ENCODE results near the gene ZDHHC14.

Gene ZDHHC14

DNA sequence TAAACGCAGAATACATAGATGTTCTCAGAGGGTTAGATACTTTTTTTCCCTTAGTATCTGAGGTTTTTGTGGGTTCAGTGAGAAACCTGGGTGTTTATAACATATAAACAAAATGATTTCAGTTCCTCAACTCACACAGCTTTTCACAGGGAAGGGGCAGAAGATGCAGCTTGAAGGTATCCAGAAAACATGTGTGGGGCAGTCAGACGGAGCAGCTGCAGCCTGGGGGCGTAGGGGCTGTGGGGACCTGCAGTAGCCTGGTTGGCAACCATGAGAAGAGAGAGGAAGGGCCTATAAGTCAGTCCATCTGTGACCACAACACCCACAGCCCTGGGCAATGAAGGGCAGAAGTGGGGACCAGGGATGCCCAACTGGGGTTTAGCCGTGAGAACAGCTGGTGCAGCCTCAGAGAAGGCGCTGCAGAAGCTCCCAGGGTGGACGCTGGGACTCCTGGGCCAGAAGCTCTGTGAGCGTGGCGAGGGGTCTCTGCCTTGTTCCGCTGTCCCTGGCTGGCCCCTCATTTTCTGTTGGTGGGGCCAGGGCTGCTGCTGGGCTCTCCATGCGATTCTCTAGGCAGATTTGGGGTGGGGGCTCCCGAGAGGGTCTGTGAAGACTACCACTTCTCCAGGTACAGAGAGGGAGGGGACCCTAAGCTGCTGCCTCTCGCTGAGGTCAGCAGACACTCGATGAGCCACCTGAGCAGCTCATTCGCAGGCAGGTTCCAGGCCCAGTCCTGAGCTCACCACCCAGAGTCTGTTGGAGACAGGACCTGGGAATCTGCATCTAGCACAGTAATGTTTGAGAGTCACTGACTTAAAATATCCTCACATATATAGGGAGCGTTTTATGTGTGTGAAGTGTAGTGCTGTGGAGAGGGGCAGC is 181.2 kb downstream of the ZDHHC14 start:
- no peak for ATAC-seq
- TF ChIP-seq ARNTL (CRISPR knock-in tag; IDR thresholded peaks at IDR 0.05; ENCODE audit: borderline replicate concordance, low read depth) (no peak), ZFP30 (CRISPR knock-in tag; IDR thresholded peaks at IDR 0.05) (no peak), ESRRG (CRISPR knock-in tag; IDR thresholded peaks at IDR 0.05) (no peak), ZNF565 (CRISPR knock-in tag; conservative IDR thresholded peaks at IDR 0.05; ENCODE audit: low read depth) (no peak), RARB (CRISPR knock-in tag; IDR thresholded peaks at IDR 0.05) (no peak), TOX (CRISPR knock-in tag; IDR thresholded peaks at IDR 0.05; ENCODE audit: borderline replicate concordance) (no peak), ZC3H10 (CRISPR knock-in tag; IDR thresholded peaks at IDR 0.05) (no peak), ZNF70 (CRISPR knock-in tag; IDR thresholded peaks at IDR 0.05) (no peak), TCF4 (CRISPR knock-in tag; IDR thresholded peaks at IDR 0.05; ENCODE audit: borderline replicate concordance) (no peak), ZNF8 (CRISPR knock-in tag; IDR thresholded peaks at IDR 0.05) (no peak), OSR1 (CRISPR knock-in tag; IDR thresholded peaks at IDR 0.05) (no peak), ISL1 (CRISPR knock-in tag; IDR thresholded peaks at IDR 0.05) (no peak), CSDC2 (CRISPR knock-in tag; IDR thresholded peaks at IDR 0.05) (no peak)
- TF ChIP-seq, protein P1, sequence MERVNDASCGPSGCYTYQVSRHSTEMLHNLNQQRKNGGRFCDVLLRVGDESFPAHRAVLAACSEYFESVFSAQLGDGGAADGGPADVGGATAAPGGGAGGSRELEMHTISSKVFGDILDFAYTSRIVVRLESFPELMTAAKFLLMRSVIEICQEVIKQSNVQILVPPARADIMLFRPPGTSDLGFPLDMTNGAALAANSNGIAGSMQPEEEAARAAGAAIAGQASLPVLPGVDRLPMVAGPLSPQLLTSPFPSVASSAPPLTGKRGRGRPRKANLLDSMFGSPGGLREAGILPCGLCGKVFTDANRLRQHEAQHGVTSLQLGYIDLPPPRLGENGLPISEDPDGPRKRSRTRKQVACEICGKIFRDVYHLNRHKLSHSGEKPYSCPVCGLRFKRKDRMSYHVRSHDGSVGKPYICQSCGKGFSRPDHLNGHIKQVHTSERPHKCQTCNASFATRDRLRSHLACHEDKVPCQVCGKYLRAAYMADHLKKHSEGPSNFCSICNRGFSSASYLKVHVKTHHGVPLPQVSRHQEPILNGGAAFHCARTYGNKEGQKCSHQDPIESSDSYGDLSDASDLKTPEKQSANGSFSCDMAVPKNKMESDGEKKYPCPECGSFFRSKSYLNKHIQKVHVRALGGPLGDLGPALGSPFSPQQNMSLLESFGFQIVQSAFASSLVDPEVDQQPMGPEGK (CRISPR knock-in tag; IDR thresholded peaks at IDR 0.05; ENCODE audit: borderline replicate concordance), result no peak
- TF ChIP-seq, protein P2, sequence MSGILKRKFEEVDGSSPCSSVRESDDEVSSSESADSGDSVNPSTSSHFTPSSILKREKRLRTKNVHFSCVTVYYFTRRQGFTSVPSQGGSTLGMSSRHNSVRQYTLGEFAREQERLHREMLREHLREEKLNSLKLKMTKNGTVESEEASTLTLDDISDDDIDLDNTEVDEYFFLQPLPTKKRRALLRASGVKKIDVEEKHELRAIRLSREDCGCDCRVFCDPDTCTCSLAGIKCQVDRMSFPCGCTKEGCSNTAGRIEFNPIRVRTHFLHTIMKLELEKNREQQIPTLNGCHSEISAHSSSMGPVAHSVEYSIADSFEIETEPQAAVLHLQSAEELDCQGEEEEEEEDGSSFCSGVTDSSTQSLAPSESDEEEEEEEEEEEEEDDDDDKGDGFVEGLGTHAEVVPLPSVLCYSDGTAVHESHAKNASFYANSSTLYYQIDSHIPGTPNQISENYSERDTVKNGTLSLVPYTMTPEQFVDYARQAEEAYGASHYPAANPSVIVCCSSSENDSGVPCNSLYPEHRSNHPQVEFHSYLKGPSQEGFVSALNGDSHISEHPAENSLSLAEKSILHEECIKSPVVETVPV (CRISPR knock-in tag; IDR thresholded peaks at IDR 0.05), result no peak
- TF ChIP-seq, protein P3, sequence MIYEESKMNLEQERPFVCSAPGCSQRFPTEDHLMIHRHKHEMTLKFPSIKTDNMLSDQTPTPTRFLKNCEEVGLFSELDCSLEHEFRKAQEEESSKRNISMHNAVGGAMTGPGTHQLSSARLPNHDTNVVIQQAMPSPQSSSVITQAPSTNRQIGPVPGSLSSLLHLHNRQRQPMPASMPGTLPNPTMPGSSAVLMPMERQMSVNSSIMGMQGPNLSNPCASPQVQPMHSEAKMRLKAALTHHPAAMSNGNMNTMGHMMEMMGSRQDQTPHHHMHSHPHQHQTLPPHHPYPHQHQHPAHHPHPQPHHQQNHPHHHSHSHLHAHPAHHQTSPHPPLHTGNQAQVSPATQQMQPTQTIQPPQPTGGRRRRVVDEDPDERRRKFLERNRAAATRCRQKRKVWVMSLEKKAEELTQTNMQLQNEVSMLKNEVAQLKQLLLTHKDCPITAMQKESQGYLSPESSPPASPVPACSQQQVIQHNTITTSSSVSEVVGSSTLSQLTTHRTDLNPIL (CRISPR knock-in tag; IDR thresholded peaks at IDR 0.05; ENCODE audit: low read depth), result no peak

DNA sequence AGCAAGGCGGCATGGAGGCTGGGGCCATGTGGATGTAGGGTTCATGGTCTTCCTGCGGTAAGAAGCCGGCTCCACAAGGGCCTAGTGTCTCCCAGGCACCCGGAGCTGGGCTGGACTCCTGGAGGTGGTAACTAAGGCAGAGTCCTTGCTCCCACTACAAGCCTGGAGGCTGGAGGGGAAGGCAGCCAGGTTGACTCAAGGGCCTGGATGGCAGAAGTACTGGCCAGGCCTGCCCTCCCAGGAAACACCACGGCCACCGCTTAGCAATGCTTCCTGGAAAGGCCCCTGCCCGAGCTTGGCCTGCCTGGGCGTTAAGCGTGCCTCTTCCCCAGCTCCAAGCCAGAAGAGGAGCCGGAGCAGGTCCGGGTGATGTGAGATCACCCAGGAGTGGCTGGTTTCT is 182.0 kb downstream of the ZDHHC14 start:
- no peak for ATAC-seq
- TF ChIP-seq, protein P4, sequence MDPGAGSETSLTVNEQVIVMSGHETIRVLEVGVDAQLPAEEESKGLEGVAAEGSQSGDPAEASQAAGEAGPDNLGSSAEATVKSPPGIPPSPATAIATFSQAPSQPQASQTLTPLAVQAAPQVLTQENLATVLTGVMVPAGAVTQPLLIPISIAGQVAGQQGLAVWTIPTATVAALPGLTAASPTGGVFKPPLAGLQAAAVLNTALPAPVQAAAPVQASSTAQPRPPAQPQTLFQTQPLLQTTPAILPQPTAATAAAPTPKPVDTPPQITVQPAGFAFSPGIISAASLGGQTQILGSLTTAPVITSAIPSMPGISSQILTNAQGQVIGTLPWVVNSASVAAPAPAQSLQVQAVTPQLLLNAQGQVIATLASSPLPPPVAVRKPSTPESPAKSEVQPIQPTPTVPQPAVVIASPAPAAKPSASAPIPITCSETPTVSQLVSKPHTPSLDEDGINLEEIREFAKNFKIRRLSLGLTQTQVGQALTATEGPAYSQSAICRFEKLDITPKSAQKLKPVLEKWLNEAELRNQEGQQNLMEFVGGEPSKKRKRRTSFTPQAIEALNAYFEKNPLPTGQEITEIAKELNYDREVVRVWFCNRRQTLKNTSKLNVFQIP (CRISPR knock-in tag; IDR thresholded peaks at IDR 0.05; ENCODE audit: borderline replicate concordance, low read depth), result no peak
- TF ChIP-seq ZC3H10 (CRISPR knock-in tag; IDR thresholded peaks at IDR 0.05) (no peak), OSR1 (CRISPR knock-in tag; IDR thresholded peaks at IDR 0.05) (no peak), ESRRG (CRISPR knock-in tag; IDR thresholded peaks at IDR 0.05) (no peak), ZNF565 (CRISPR knock-in tag; conservative IDR thresholded peaks at IDR 0.05; ENCODE audit: low read depth) (no peak), SNAI2 (CRISPR knock-in tag; IDR thresholded peaks at IDR 0.05) (no peak), ZNF70 (CRISPR knock-in tag; IDR thresholded peaks at IDR 0.05) (no peak), CSDC2 (CRISPR knock-in tag; IDR thresholded peaks at IDR 0.05) (no peak), TCF4 (CRISPR knock-in tag; IDR thresholded peaks at IDR 0.05; ENCODE audit: borderline replicate concordance) (no peak), ARNTL (CRISPR knock-in tag; IDR thresholded peaks at IDR 0.05; ENCODE audit: borderline replicate concordance, low read depth) (no peak), PPARA (CRISPR knock-in tag; IDR thresholded peaks at IDR 0.05; ENCODE audit: borderline replicate concordance) (no peak), ZNF8 (CRISPR knock-in tag; IDR thresholded peaks at IDR 0.05) (no peak), GLIS3 (CRISPR knock-in tag; IDR thresholded peaks at IDR 0.05) (no peak), ISL1 (CRISPR knock-in tag; IDR thresholded peaks at IDR 0.05) (no peak), TOX (CRISPR knock-in tag; IDR thresholded peaks at IDR 0.05; ENCODE audit: borderline replicate concordance) (no peak)
- TF ChIP-seq, protein P5, sequence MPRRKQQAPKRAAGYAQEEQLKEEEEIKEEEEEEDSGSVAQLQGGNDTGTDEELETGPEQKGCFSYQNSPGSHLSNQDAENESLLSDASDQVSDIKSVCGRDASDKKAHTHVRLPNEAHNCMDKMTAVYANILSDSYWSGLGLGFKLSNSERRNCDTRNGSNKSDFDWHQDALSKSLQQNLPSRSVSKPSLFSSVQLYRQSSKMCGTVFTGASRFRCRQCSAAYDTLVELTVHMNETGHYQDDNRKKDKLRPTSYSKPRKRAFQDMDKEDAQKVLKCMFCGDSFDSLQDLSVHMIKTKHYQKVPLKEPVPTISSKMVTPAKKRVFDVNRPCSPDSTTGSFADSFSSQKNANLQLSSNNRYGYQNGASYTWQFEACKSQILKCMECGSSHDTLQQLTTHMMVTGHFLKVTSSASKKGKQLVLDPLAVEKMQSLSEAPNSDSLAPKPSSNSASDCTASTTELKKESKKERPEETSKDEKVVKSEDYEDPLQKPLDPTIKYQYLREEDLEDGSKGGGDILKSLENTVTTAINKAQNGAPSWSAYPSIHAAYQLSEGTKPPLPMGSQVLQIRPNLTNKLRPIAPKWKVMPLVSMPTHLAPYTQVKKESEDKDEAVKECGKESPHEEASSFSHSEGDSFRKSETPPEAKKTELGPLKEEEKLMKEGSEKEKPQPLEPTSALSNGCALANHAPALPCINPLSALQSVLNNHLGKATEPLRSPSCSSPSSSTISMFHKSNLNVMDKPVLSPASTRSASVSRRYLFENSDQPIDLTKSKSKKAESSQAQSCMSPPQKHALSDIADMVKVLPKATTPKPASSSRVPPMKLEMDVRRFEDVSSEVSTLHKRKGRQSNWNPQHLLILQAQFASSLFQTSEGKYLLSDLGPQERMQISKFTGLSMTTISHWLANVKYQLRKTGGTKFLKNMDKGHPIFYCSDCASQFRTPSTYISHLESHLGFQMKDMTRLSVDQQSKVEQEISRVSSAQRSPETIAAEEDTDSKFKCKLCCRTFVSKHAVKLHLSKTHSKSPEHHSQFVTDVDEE (CRISPR knock-in tag; IDR thresholded peaks at IDR 0.05), result no peak
- TF ChIP-seq, protein P3 (CRISPR knock-in tag; IDR thresholded peaks at IDR 0.05; ENCODE audit: low read depth), result no peak
- TF ChIP-seq, protein P2 (CRISPR knock-in tag; IDR thresholded peaks at IDR 0.05), result no peak

Data from SK-N-SH treated with all-trans-retinoic acid at 6 μM for 48 hours (cell line).